H1 (cell line): ENCODE data around the gene CAMKMT. TPM values are rescaled to one million over a fixed set of nuclear protein-coding genes. Genes with fewer than 3 reads are reported as not detected.

ENCODE experiments used
- CBX8 ChIP-seq: fragments of 300-800, 300-1000 bp; sonication (generic); IDR thresholded peaks from 2 replicates; pipeline ENCODE4 v1.7.1; 2016; ENCODE audit warnings: low read depth, low read length, borderline replicate concordance
- CHD2 ChIP-seq: IDR thresholded peaks from 2 replicates; pipeline ENCODE4 v1.6.1; 2012; ENCODE audit warnings: low read length, improper control_type of control experiment
- CHD7 ChIP-seq: fragments of 300-600 bp; sonication (generic); IDR thresholded peaks from 2 replicates; pipeline ENCODE4 v1.7.1; 2012; ENCODE audit warnings: low read length, moderate library complexity, mild to moderate bottlenecking, inconsistent platforms; ENCODE audit not compliant: insufficient replicate concordance
- CREB1 ChIP-seq: IDR thresholded peaks from 2 replicates; pipeline ENCODE4 v1.6.1; 2012; ENCODE audit warnings: inconsistent platforms
- SP1 ChIP-seq: IDR thresholded peaks from 2 replicates; pipeline ENCODE4 v1.6.1; 2011; ENCODE audit warnings: low read depth, low read length
- polyA plus RNA-seq, 7 experiments: library from polyadenylated mRNA; depleted of rRNA in 3 of 7; stranded (reverse) in 5 of 7; unstranded in 2 of 7; fragments of >200 nt in 5 of 7; fragments of 200-250 nt in 2 of 7; gene quantifications; 1 replicate in 5 of 7; 2 replicates in 1 of 7; 4 replicates in 1 of 7; pipeline versions ENCODE4 v1.2.1 to v1.2.3, GENCODE V29; 2011 to 2013; ENCODE audit warnings: missing spikeins in 2 of 7, mixed read lengths in 2 of 7
- total RNA-seq: library from RNA; stranded (reverse); fragmentation: NEBNext Ultra II Directional; extraction: Animal tissue kit (Norgen Biotek cat#: 25700); gene quantifications from 2 replicates; pipeline ENCODE4 v1.2.1, GENCODE V29; 2021

CAMKMT gene
- total and polyA plus RNA-seq, 2 of the 8 experiments (the other 6 are each of a cell fraction or from before 2014, with no cell fraction given) = 14.7 to 22.4 TPM

- TF ChIP-seq CHD7 = no peak
- TF ChIP-seq SP1 = no peak
- TF ChIP-seq CREB1 = no peak
- no peak for TF ChIP-seq CHD2
- TF ChIP-seq CBX8 = no peak
These were observed 451.9 kb downstream of the CAMKMT start (continued) for GRCh38 chr2:44813658-44814057.
